B cell (primary cell): ENCODE data around the gene AMY1C. TPM values are rescaled to one million over a fixed set of nuclear protein-coding genes. Genes with fewer than 3 reads are reported as not detected.
"Not testable (repeated sequence)": the region's sequence is repeated elsewhere in the genome, so short reads cannot be mapped to it uniquely, and the experiment has no call there.

Experiments
- ATAC-seq: fragments of 200-7000 bp; cut with Tn5 transposase; one replicate; pipeline ENCODE4 v1.10.0; 2021; ENCODE audit warnings: low read depth, mild to moderate bottlenecking, moderate number of reproducible peaks, moderate library complexity
- CTCF ChIA-PET: fragments of 350-600 bp; sonication (Branson Sonifier 250); formaldehyde crosslinking; loops from one replicate; lab custom pipeline; 2021; ENCODE audit warnings: antibody characterized with exemption, inconsistent platforms; lab: Charles Lee
- POLR2A ChIA-PET: fragments of 350-600 bp; sonication (Branson Sonifier 250); formaldehyde crosslinking; loops from one replicate; lab custom pipeline; 2021; ENCODE audit warnings: antibody characterized with exemption; lab: Charles Lee
- DNase-seq: peaks from one replicate; pipeline ENCODE4 v3.0.0; 2013
- H2AFZ ChIP-seq: 2 replicates; pipeline ENCODE4 v1.6.1; 2012; ENCODE audit warnings: mild to moderate bottlenecking, low read depth, low read length; ENCODE audit not compliant: insufficient read depth, poor library complexity, severe bottlenecking
- H3K27ac ChIP-seq, 2 donors: 1 replicate in 1 of 2; 2 replicates in 1 of 2; pipeline ENCODE4 v1.5.1; 2012 to 2013; ENCODE audit warnings: low read length in 2 of 2, mild to moderate bottlenecking in 2 of 2, moderate library complexity in 1 of 2
- H3K27me3 ChIP-seq, 4 experiments: fragments of 200-600 bp in 1 of 4; sonication (generic) in 1 of 4; replicated peaks in 1 of 4; 1 replicate in 2 of 4; 2 replicates in 2 of 4; pipeline versions ENCODE4 v1.6.1 to v1.7.0; 2013 to 2016; ENCODE audit warnings: low read length in 3 of 4, mild to moderate bottlenecking in 2 of 4, mixed read lengths in 1 of 4, moderate library complexity in 1 of 4; ENCODE audit not compliant: insufficient read depth in 4 of 4, control insufficient read depth in 3 of 4; ENCODE audit errors: control extremely low read depth in 1 of 4
- H3K36me3 ChIP-seq, 2 experiments: replicated peaks in 1 of 2; 1 replicate in 1 of 2; 2 replicates in 1 of 2; pipeline versions ENCODE4 v1.6.1 to v1.7.1; 2013; ENCODE audit warnings: low read length in 1 of 2; ENCODE audit not compliant: insufficient read depth in 2 of 2, control insufficient read depth in 1 of 2; ENCODE audit errors: control extremely low read depth in 1 of 2, extremely low read depth in 1 of 2
- H3K4me1 ChIP-seq, 2 donors: fragments of 200-600 bp in 1 of 2; sonication (generic) in 1 of 2; 1 replicate in 1 of 2; 2 replicates in 1 of 2; pipeline versions ENCODE4 v1.5.1 to v1.6.1; 2013 to 2017; ENCODE audit warnings: low read length in 2 of 2; ENCODE audit not compliant: control insufficient read depth in 2 of 2, insufficient read depth in 2 of 2
- H3K4me2 ChIP-seq: replicated peaks from 2 replicates; pipeline ENCODE3; 2012; ENCODE audit warnings: mild to moderate bottlenecking, low read depth, low read length; ENCODE audit not compliant: poor library complexity, severe bottlenecking
- H3K4me3 ChIP-seq, 5 experiments: fragments of 200-600 bp in 1 of 5; sonication (generic) in 1 of 5; 1 replicate in 3 of 5; 2 replicates in 2 of 5; pipeline versions ENCODE4 v1.5.1 to v1.7.0; 2011 to 2016; ENCODE audit warnings: low read length in 4 of 5, mild to moderate bottlenecking in 4 of 5, low read depth in 2 of 5, control low read depth in 1 of 5, moderate library complexity in 1 of 5; ENCODE audit not compliant: insufficient read depth in 1 of 5; ENCODE audit errors: control extremely low read depth in 1 of 5, extremely low read depth in 1 of 5
- H3K79me2 ChIP-seq: fragments of 200-600 bp; sonication (generic); one replicate; pipeline ENCODE4 v1.6.0; 2016; ENCODE audit warnings: low read length; ENCODE audit not compliant: control insufficient read depth, insufficient read depth
- H3K9ac ChIP-seq: fragments of 200-600 bp; sonication (generic); 2 replicates; pipeline ENCODE4 v1.6.1; 2017; ENCODE audit warnings: mild to moderate bottlenecking, low read length, moderate library complexity
- H3K9me3 ChIP-seq, 3 donors: one replicate each; pipeline versions ENCODE4 v1.6.1 to v1.7.1; 2013; ENCODE audit warnings: low read length in 2 of 3; ENCODE audit not compliant: control insufficient read depth in 2 of 3, insufficient read depth in 1 of 3; ENCODE audit errors: control extremely low read depth in 1 of 3
- H4K20me1 ChIP-seq: 2 replicates; pipeline ENCODE4 v1.6.0; 2012; ENCODE audit warnings: mild to moderate bottlenecking, low read length; ENCODE audit not compliant: insufficient read depth, control insufficient read depth, poor library complexity, severe bottlenecking
- H3K27ac Mint-ChIP-seq: one replicate; pipeline ENCODE4 v1.8.0; 2021; ENCODE audit warnings: mixed read lengths
- H3K27me3 Mint-ChIP-seq: one replicate; pipeline ENCODE4 v1.8.0; 2021; ENCODE audit warnings: mixed read lengths
- H3K4me1 Mint-ChIP-seq: one replicate; pipeline ENCODE4 v1.8.0; 2021; ENCODE audit warnings: mixed read lengths
- H3K4me3 Mint-ChIP-seq: one replicate; pipeline ENCODE4 v1.8.0; 2021; ENCODE audit warnings: mixed read lengths
- H3K9me3 Mint-ChIP-seq: one replicate; pipeline ENCODE4 v1.8.0; 2022; ENCODE audit warnings: mixed read lengths; ENCODE audit not compliant: insufficient read depth
- WGBS: methylation state at CpG from one replicate; pipeline ENCODE4 v1.1.5; 2013; ENCODE audit warnings: missing lambda C conversion rate; ENCODE audit not compliant: insufficient coverage; 5-methylcytosine and 5-hydroxymethylcytosine counted together
- intact Hi-C: fragments of 100-400 bp; cut with micrococcal nuclease; formaldehyde crosslinking; loops from one replicate; pipeline ENCODE4 v1.10.0; 2022
- polyA plus RNA-seq: library from polyadenylated mRNA; depleted of rRNA; stranded (reverse); fragments of >200 nt; gene quantifications from 2 replicates; pipeline ENCODE4 v1.2.3, GENCODE V29; 2012
- total RNA-seq, 2 donors: library from RNA; stranded (reverse); fragments of 120-200 nt in 1 of 2; gene quantifications; 1 replicate in 1 of 2; 2 replicates in 1 of 2; pipeline versions ENCODE4 v1.2.3 to v1.2.4, GENCODE V29; 2013 to 2022

Gene AMY1C
- total and polyA plus RNA-seq, 2 donors (not counting 1 experiment from before 2014, with no cell fraction given): not detected

GRCh38 chr1:103710381-103710780, 39.3 kb upstream of the AMY1C start:
- H3K9me3 Mint-ChIP-seq, H3K9me3 ChIP-seq, CTCF ChIA-PET: not testable (repeated sequence)

GRCh38 chr1:103717404-103717803, 32.3 kb upstream of the AMY1C start:
- H3K9ac ChIP-seq, ATAC-seq, H4K20me1 ChIP-seq, intact Hi-C loops, H3K79me2 ChIP-seq, H3K27me3 Mint-ChIP-seq, H3K4me3 ChIP-seq, H3K4me3 Mint-ChIP-seq, H2AFZ ChIP-seq, H3K36me3 ChIP-seq, H3K27me3 ChIP-seq, H3K27ac Mint-ChIP-seq, H3K4me1 ChIP-seq, CTCF ChIA-PET, H3K27ac ChIP-seq, H3K9me3 ChIP-seq, H3K4me2 ChIP-seq, DNase-seq, POLR2A ChIA-PET, H3K4me1 Mint-ChIP-seq, H3K9me3 Mint-ChIP-seq: not testable (repeated sequence)
- WGBS: 100% methylated on average over 1 of the region's 6 CpGs

More at GRCh38 chr1:103710381-103710780, 39.3 kb upstream of the AMY1C start:
- H3K4me3 ChIP-seq, H3K27ac ChIP-seq, H3K79me2 ChIP-seq, H2AFZ ChIP-seq, H3K4me1 ChIP-seq, H3K9ac ChIP-seq, H4K20me1 ChIP-seq, H3K4me3 Mint-ChIP-seq, ATAC-seq, H3K4me1 Mint-ChIP-seq, intact Hi-C loops, H3K36me3 ChIP-seq, H3K27me3 Mint-ChIP-seq, H3K4me2 ChIP-seq, POLR2A ChIA-PET, H3K27me3 ChIP-seq, DNase-seq, H3K27ac Mint-ChIP-seq: not testable (repeated sequence)
- WGBS: no CpG with 5 or more reads among the region's 3 CpGs

GRCh38 chr1:103721473-103721872, 28.2 kb upstream of the AMY1C start:
- H4K20me1 ChIP-seq, DNase-seq, ATAC-seq, H3K27me3 Mint-ChIP-seq, H3K4me3 Mint-ChIP-seq, H3K4me1 ChIP-seq, POLR2A ChIA-PET, H2AFZ ChIP-seq, H3K4me2 ChIP-seq, H3K4me3 ChIP-seq, H3K4me1 Mint-ChIP-seq, H3K27ac Mint-ChIP-seq, H3K36me3 ChIP-seq, intact Hi-C loops, CTCF ChIA-PET, H3K27me3 ChIP-seq, H3K9ac ChIP-seq, H3K27ac ChIP-seq, H3K9me3 ChIP-seq, H3K9me3 Mint-ChIP-seq, H3K79me2 ChIP-seq: not testable (repeated sequence)
- WGBS: no CpG with 5 or more reads among the region's 2 CpGs

GRCh38 chr1:103735334-103735733, 14.4 kb upstream of the AMY1C start:
- H3K4me3 ChIP-seq, CTCF ChIA-PET, POLR2A ChIA-PET, H3K4me1 ChIP-seq, H3K27me3 Mint-ChIP-seq, H2AFZ ChIP-seq, DNase-seq, H3K9me3 ChIP-seq, H3K27me3 ChIP-seq, H3K27ac ChIP-seq, H3K79me2 ChIP-seq, intact Hi-C loops, H3K27ac Mint-ChIP-seq, H3K9ac ChIP-seq, H3K4me3 Mint-ChIP-seq, H4K20me1 ChIP-seq, H3K36me3 ChIP-seq, H3K4me2 ChIP-seq, H3K4me1 Mint-ChIP-seq, ATAC-seq, H3K9me3 Mint-ChIP-seq: not testable (repeated sequence)
- WGBS: no CpG with 5 or more reads among the region's 3 CpGs
